H9 (cell line): ENCODE results near the gene HOXD4. TPM values are rescaled to one million over a fixed set of nuclear protein-coding genes. Genes with fewer than 3 reads are reported as not detected.

Experiments used
- DNase-seq: peaks from one replicate; pipeline ENCODE4 v3.0.0-alpha.2; 2017
- H2AFZ ChIP-seq: one replicate; pipeline ENCODE4 v1.6.1; 2013; ENCODE audit warnings: mild to moderate bottlenecking, low read length, control low read depth, moderate library complexity
- H2AK5ac ChIP-seq: 2 replicates; pipeline ENCODE4 v1.6.1; 2013; ENCODE audit warnings: low read length, control low read depth, mixed read lengths; ENCODE audit not compliant: insufficient read length
- H2BK120ac ChIP-seq: one replicate; pipeline ENCODE4 v1.6.1; 2013; ENCODE audit warnings: low read depth, mild to moderate bottlenecking, low read length, control low read depth, inconsistent platforms; ENCODE audit not compliant: poor library complexity, severe bottlenecking
- H2BK12ac ChIP-seq: 2 replicates; pipeline ENCODE4 v1.6.1; 2013; ENCODE audit warnings: low read length, control low read depth, mixed read lengths, low read depth; ENCODE audit not compliant: insufficient read length
- H2BK15ac ChIP-seq: 2 replicates; pipeline ENCODE4 v1.6.1; 2013; ENCODE audit warnings: low read depth, low read length, control low read depth
- H2BK20ac ChIP-seq: one replicate; pipeline ENCODE4 v1.6.1; 2013; ENCODE audit warnings: low read depth, mild to moderate bottlenecking, low read length, control low read depth, inconsistent platforms; ENCODE audit not compliant: poor library complexity, severe bottlenecking
- H2BK5ac ChIP-seq: 2 replicates; pipeline ENCODE4 v1.6.1; 2013; ENCODE audit warnings: low read length, control low read depth, mixed read lengths; ENCODE audit not compliant: insufficient read length
- H3K14ac ChIP-seq: 2 replicates; pipeline ENCODE4 v1.6.1; 2013; ENCODE audit warnings: low read length, control low read depth; ENCODE audit not compliant: insufficient read depth
- H3K18ac ChIP-seq: 2 replicates; pipeline ENCODE4 v1.6.1; 2013; ENCODE audit warnings: low read depth, mild to moderate bottlenecking, mixed read lengths, low read length, control low read depth; ENCODE audit not compliant: insufficient read length
- H3K23ac ChIP-seq: 2 replicates; pipeline ENCODE4 v1.6.1; 2013; ENCODE audit warnings: low read length, control low read depth, mixed read lengths, low read depth; ENCODE audit not compliant: insufficient read length
- H3K23me2 ChIP-seq: 2 replicates; pipeline ENCODE4 v1.6.1; 2013; ENCODE audit warnings: low read depth, mild to moderate bottlenecking, mixed read lengths, low read length, control low read depth; ENCODE audit not compliant: insufficient read length, poor library complexity, severe bottlenecking
- H3K27ac ChIP-seq: 2 replicates; pipeline ENCODE4 v1.5.1; 2013; ENCODE audit warnings: low read length, control low read depth, mixed read lengths, low read depth; ENCODE audit not compliant: insufficient read length
- H3K27me3 ChIP-seq: 2 replicates; pipeline ENCODE4 v1.6.1; 2013; ENCODE audit warnings: low read length, control low read depth, inconsistent platforms; ENCODE audit not compliant: insufficient read depth
- H3K4ac ChIP-seq: 2 replicates; pipeline ENCODE4 v1.6.1; 2013; ENCODE audit warnings: low read depth, mild to moderate bottlenecking, control low read depth, inconsistent platforms, low read length, moderate library complexity
- H3K4me1 ChIP-seq: 2 replicates; pipeline ENCODE4 v1.6.1; 2013; ENCODE audit warnings: low read length, control low read depth, inconsistent platforms; ENCODE audit not compliant: insufficient read depth
- H3K4me2 ChIP-seq: 2 replicates; pipeline ENCODE4 v1.6.1; 2013; ENCODE audit warnings: low read length, control low read depth, mixed read lengths; ENCODE audit not compliant: insufficient read length, insufficient read depth
- H3K56ac ChIP-seq: 2 replicates; pipeline ENCODE4 v1.6.1; 2013; ENCODE audit warnings: low read depth, mild to moderate bottlenecking, mixed read lengths, low read length, control low read depth; ENCODE audit not compliant: insufficient read length
- H3K79me1 ChIP-seq: 2 replicates; pipeline ENCODE4 v1.6.1; 2013; ENCODE audit warnings: low read depth, mild to moderate bottlenecking, moderate library complexity, low read length, control low read depth, inconsistent platforms; ENCODE audit not compliant: insufficient read depth, poor library complexity, severe bottlenecking
- H3K79me2 ChIP-seq: 2 replicates; pipeline ENCODE4 v1.6.1; 2013; ENCODE audit warnings: low read length, control low read depth, inconsistent platforms; ENCODE audit not compliant: insufficient read depth
- H3K9ac ChIP-seq: 2 replicates; pipeline ENCODE4 v1.6.1; 2013; ENCODE audit warnings: low read length, control low read depth, mixed read lengths; ENCODE audit not compliant: insufficient read length; ENCODE audit errors: extremely low read depth
- H3K9me3 ChIP-seq: one replicate; pipeline ENCODE4 v1.6.1; 2013; ENCODE audit warnings: low read depth, low read length, inconsistent platforms; ENCODE audit not compliant: control insufficient read depth
- H3T11ph ChIP-seq: one replicate; pipeline ENCODE4 v1.6.1; 2013; ENCODE audit warnings: mild to moderate bottlenecking, low read length, control low read depth, inconsistent platforms
- H4K20me1 ChIP-seq: one replicate; pipeline ENCODE4 v1.6.1; 2013; ENCODE audit not compliant: control insufficient read depth, insufficient read length, insufficient read depth
- H4K5ac ChIP-seq: 2 replicates; pipeline ENCODE4 v1.6.1; 2013; ENCODE audit warnings: low read depth, mild to moderate bottlenecking, mixed read lengths, low read length, control low read depth; ENCODE audit not compliant: insufficient read length
- H4K8ac ChIP-seq: replicated peaks from 2 replicates; pipeline ENCODE4 v1.6.1; 2013; ENCODE audit warnings: low read length, control low read depth, mixed read lengths, low read depth; ENCODE audit not compliant: insufficient read length
- H4K91ac ChIP-seq: 2 replicates; pipeline ENCODE4 v1.6.1; 2013; ENCODE audit warnings: low read depth, mild to moderate bottlenecking, moderate library complexity, mixed read lengths, low read length, control low read depth; ENCODE audit not compliant: insufficient read length
- H3K27ac Mint-ChIP-seq, 3 experiments: 2 replicates in 2 of 3; 3 replicates in 1 of 3; pipeline ENCODE4 v1.8.0; 2020 to 2021; ENCODE audit warnings: mixed read lengths in 3 of 3, mild to moderate bottlenecking in 1 of 3, moderate library complexity in 1 of 3
- H3K27me3 Mint-ChIP-seq: 2 replicates; pipeline ENCODE4 v1.8.0; 2021; ENCODE audit warnings: low read depth, mild to moderate bottlenecking, moderate library complexity, mixed read lengths
- H3K36me3 Mint-ChIP-seq, 3 experiments: 2 replicates in 2 of 3; 3 replicates in 1 of 3; pipeline ENCODE4 v1.8.0; 2020 to 2021; ENCODE audit warnings: low read depth in 3 of 3, mixed read lengths in 3 of 3; ENCODE audit not compliant: insufficient read depth in 1 of 3
- H3K4me1 Mint-ChIP-seq, 2 experiments: 2 replicates each; pipeline ENCODE4 v1.8.0; 2020; ENCODE audit warnings: mixed read lengths in 2 of 2
- H3K4me3 Mint-ChIP-seq, 2 experiments: 2 replicates in 1 of 2; 3 replicates in 1 of 2; pipeline ENCODE4 v1.8.0; 2020 to 2021; ENCODE audit warnings: mild to moderate bottlenecking in 2 of 2, mixed read lengths in 2 of 2, moderate library complexity in 1 of 2
- H3K9me3 Mint-ChIP-seq, 2 experiments: 2 replicates in 1 of 2; 3 replicates in 1 of 2; pipeline ENCODE4 v1.8.0; 2020; ENCODE audit warnings: mild to moderate bottlenecking in 2 of 2, mixed read lengths in 2 of 2, moderate library complexity in 1 of 2
- WGBS: extraction: QIAGEN DNeasy Blood & Tissue Kit; methylation state at CpG from one replicate; pipeline ENCODE4 v1.1.7; 2013; ENCODE audit warnings: missing lambda C conversion rate, low lambda C conversion rate, mixed read lengths; ENCODE audit not compliant: insufficient read length; ENCODE audit errors: extremely low coverage; 5-methylcytosine and 5-hydroxymethylcytosine counted together
- total RNA-seq: library from RNA; stranded (reverse); gene quantifications from 2 replicates; pipeline ENCODE4 v1.2.1, GENCODE V29; 2021
- TF ChIP-seq, protein P1 (sequence below): fragments of 200-600 bp; sonication (generic); conservative IDR thresholded peaks from 3 replicates; pipeline ENCODE4 v1.8.0; 2021; ENCODE audit warnings: antibody characterized with exemption, mild to moderate bottlenecking

Gene HOXD4
- total RNA-seq, 1 experiment from 2014 or later: not detected

DNA sequence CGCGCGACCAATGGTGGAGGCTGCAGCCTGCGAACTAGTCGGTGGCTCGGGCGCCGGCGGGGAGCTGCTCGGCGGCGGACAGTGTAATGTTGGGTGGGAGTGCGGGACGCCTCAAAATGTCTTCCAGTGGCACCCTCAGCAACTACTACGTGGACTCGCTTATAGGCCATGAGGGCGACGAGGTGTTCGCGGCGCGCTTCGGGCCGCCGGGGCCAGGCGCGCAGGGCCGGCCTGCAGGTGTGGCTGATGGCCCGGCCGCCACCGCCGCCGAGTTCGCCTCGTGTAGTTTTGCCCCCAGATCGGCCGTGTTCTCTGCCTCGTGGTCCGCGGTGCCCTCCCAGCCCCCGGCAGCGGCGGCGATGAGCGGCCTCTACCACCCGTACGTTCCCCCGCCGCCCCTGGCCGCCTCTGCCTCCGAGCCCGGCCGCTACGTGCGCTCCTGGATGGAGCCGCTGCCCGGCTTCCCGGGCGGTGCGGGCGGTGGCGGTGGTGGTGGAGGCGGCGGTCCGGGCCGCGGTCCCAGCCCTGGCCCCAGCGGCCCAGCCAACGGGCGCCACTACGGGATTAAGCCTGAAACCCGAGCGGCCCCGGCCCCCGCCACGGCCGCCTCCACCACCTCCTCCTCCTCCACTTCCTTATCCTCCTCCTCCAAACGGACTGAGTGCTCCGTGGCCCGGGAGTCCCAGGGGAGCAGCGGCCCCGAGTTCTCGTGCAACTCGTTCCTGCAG is 28.5 kb upstream of the HOXD4 start, which contains the start of gene HOXD9:
TSS of gene HOXD9 (plus strand) at position 37 of the 728 bp plus-strand sequence. CDS start at position 87, 50 bp downstream.
- WGBS: no CpG with 5 or more reads among the region's 84 CpGs
- Histone ChIP-seq H4K91ac (no peak within 1 kb of the TSS), H3T11ph (no peak within 1 kb of the TSS), H2AFZ (no peak within 1 kb of the TSS), H3K79me2 (no peaks in the 10 kb centered on the region), H2BK15ac (no peak within 1 kb of the TSS), H3K79me1 (no peaks in the 10 kb centered on the region), H2BK20ac (no peak within 1 kb of the TSS), H3K9me3 (no peaks in the 10 kb centered on the region), H3K4me1 (no peaks in the 10 kb centered on the region), H3K27ac (no peak within 1 kb of the TSS), H2AK5ac (no peak within 1 kb of the TSS), H3K9ac (no peak within 1 kb of the TSS), H4K8ac (no peak within 1 kb of the TSS), H3K14ac (no peak within 1 kb of the TSS), H2BK12ac (no peak within 1 kb of the TSS), H3K4ac (no peak within 1 kb of the TSS), H3K23ac (no peak within 1 kb of the TSS), H3K56ac (no peak within 1 kb of the TSS), H3K4me2 (no peak within 1 kb of the TSS), H3K18ac (no peak within 1 kb of the TSS), H4K5ac (no peak within 1 kb of the TSS), H3K27me3 (peaks cover 95% of the 10 kb centered on the region), H2BK5ac (no peak within 1 kb of the TSS), H4K20me1 (peaks cover 2% of the 10 kb centered on the region), H2BK120ac (no peak within 1 kb of the TSS), H3K23me2 (peaks cover 2% of the 10 kb centered on the region)
- peaks cover 0 to 8% of the 10 kb centered on the region in 2 experiments; a peak in 2 of 4 replicates for H3K4me1 Mint-ChIP-seq
- no peak within 1 kb of the TSS for H3K27ac Mint-ChIP-seq
- H3K36me3 Mint-ChIP-seq: no peaks in the 10 kb centered on the region; a peak in 1 of 7 replicates
- TF ChIP-seq, protein P1, sequence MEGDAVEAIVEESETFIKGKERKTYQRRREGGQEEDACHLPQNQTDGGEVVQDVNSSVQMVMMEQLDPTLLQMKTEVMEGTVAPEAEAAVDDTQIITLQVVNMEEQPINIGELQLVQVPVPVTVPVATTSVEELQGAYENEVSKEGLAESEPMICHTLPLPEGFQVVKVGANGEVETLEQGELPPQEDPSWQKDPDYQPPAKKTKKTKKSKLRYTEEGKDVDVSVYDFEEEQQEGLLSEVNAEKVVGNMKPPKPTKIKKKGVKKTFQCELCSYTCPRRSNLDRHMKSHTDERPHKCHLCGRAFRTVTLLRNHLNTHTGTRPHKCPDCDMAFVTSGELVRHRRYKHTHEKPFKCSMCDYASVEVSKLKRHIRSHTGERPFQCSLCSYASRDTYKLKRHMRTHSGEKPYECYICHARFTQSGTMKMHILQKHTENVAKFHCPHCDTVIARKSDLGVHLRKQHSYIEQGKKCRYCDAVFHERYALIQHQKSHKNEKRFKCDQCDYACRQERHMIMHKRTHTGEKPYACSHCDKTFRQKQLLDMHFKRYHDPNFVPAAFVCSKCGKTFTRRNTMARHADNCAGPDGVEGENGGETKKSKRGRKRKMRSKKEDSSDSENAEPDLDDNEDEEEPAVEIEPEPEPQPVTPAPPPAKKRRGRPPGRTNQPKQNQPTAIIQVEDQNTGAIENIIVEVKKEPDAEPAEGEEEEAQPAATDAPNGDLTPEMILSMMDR: no peak
- peaks cover 99% of the 10 kb centered on the region for H3K27me3 Mint-ChIP-seq
- H3K4me3 Mint-ChIP-seq: peak within 1 kb of the TSS; percentile 45 to 77
- peak; percentile 67 for DNase-seq
- peaks cover 2 to 18% of the 10 kb centered on the region in 2 experiments for H3K9me3 Mint-ChIP-seq
